Stimulated activated CD8-positive, alpha-beta memory T cell treated with anti-CD3 and anti-CD28 coated beads, Interleukin-12 subunit alpha, Interleukin-12 subunit beta, amount 100 ng/mL, for 24 hours (primary cell): Measurements from ENCODE around the gene CLEC18C.
"Not testable (repeated sequence)": the region's sequence is repeated elsewhere in the genome, so short reads cannot be mapped to it uniquely, and the experiment has no call there.

Experiments
- DNase-seq: peaks from one replicate; pipeline ENCODE4 v3.0.0-alpha.2; 2020; ENCODE audit errors: extremely low read depth

CLEC18C gene

DNA sequence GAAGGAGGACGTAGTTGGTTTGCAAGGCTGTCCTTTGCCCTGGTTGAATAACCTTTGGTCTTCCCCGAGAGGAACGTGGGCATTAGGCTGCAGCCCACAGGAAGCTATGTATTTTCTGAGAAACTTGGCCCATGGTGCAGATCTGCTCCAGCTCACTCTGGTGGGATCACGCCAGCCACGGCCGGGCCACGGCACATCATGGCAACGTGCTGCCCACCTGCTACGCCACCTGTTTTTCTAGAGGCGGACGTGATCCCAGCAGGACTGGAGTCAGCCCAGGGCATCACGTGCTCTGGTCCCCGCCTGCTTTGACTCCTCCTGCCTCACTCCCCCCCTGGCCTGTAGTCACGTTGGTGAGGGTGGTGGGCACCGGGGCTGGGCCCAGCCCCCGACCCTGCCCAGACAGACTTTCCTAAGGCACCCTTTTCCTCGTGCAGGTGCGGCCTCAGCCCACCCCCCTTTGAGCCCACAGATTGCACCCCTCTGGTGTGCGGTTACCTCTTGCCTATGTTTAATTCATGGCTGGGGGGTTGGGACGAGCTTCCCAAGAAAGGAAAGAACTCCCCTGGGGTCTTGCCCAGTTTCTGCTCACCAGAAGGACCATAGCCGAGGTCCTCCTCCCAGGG lies at the start of gene CLEC18C:
CLEC18C (plus strand) TSS at position 576 of the 626 bp plus-strand sequence. CDS start 492 bp downstream, outside the sequence.
- DNase-seq, result not testable (repeated sequence)

GRCh38 chr16:70123822-70124221 lies 49.8 kb upstream of the CLEC18C start:
- DNase-seq, result not testable (repeated sequence)

DNA sequence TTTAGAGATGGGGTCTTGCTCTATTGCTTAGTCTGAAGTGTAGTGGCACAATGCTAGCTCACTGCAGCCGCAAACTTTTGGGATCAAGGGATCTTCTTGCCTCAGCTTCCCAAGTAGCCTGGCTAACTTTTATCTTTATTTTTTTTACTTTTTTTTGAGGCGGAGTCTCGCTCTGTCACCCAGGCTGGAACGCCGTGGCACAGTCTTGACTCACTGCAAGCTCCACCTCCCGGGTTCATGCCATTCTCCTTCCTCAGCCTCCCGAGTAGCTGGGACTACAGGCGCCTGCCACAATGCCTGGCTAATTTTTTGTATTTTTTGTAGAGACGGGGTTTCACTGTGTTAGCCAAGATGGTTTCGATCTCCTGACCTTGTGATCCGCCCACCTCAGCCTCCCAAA lies 47.4 kb upstream of the CLEC18C start:
- not testable (repeated sequence) for DNase-seq

DNA sequence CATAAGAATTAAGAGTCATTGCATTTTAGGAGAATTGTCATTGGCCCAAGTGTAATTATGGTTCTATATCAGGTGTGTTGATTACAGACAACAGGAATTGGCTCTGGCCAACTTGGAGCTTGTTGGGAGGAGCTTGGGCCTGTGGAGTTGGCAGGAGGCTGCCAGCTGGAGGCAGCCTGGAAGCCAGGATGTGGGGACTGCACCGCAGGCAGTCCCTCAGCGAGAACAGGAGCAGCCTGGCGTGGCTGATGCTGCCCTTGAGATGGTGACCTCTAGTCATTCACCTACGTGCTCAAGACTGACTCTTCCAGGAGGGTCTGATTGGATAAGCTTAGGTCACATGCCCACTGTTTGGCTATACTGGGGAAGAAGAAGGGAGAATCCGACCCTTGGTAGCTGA lies 45.9 kb upstream of the CLEC18C start:
- not testable (repeated sequence) for DNase-seq

DNA sequence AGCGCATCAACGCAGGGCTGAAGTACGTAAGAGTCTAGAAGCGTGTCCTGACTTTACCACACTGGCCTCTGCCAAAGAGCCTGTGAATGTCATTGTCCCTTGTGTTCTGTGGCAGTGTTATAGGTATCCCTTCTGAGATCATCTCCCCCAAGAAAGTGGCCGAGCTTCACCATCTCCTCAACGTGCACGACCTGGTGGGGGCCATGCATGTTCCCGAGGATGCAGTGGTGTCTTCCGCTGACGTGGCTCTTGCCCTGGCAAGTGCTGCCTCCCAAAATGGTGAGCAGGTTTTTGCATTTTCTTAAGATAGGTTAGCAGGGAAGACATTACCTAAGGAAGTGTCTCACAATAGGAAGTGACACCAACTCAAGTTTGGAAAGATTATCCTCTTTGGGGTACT lies 44.7 kb upstream of the CLEC18C start:
- not testable (repeated sequence) for DNase-seq

DNA sequence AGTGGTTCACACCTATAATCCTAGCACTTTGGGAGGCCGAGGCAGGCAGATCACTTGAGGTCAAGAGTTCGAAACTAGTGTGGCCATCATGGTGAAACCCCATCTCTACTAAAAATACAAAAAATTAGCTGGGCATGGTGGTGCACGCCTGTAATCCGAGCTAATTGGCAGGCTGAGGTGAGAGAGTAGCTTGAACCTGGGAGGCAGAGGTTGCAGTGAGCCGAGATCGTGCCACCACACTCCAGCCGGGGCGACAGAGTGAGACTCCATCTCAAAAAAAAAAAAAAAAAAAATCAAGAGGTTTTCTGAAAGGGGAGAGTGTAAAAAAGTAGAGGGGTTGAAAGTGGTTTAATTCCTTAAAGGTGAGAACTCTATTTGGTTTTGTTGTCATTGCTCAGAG lies 37.8 kb upstream of the CLEC18C start:
- DNase-seq, result not testable (repeated sequence)

DNA sequence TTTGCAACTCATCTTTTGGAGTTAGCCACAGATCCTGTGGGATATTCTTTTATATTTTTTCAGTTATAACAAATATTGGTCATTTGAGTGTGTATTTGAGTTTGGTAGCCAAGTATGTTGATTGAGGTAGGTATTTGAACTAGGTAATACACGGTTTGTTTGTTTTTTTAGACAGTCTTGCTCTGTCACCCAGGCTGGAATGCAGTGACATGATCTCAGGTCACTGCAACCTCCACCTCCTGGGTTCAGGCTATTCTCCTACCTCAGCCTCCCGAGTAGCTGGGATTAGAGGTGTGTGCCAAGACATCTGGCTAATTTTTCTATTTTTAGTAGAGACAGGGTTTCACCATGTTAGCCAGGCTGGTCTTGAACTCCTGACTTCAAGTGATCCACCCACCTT lies 37.0 kb upstream of the CLEC18C start:
- DNase-seq, result not testable (repeated sequence)

DNA sequence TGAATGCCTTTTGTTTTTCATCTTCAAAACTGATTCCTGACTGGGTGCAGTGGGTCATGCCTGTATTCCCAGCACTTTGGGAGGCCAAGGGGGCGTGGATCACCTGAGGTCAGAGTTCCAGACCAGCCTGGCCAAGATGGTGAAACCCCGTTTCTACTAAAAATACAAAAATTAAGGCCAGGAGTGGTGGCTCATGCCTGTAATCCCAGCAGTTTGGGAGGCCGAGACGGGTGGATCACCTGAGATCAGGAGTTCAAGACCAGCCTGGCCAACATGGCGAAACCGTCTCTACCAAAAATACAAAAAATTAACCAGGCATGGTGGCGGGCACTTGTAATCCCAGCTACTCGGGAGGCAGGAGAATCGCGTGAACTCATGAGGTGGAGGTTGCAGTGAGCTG lies 30.8 kb upstream of the CLEC18C start:
- DNase-seq, result not testable (repeated sequence)

DNA sequence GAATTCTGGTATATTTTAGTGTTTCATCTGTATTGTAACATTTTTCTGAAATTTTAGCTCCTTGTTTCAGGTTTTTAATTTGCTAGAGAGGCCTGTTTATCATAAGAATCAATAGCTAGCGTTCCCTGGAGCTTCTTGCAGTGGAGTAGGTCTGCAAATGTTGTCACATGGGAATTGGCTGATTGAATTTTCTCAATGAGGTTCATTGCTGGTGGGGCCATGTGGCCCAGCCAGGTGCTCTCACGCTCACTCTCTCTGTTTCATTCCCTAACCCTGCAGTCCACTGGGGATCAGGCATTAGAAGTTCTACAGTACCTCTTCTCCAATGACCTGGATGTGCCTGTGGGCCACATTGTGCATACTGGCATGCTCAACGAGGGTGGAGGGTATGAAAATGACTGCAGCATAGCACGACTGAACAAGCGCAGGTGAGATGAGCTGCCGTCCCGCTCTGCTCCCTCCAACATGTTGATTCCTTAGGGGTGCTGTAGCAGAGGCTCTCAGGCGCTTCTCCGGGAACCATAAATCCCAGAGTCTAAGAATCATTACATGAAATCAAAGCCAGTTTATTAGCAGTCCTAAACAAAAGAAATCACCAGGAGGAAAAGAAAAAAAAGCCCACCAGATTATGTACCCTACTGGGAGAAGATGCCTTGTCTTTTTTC lies 30.2 kb upstream of the CLEC18C start:
- DNase-seq, result not testable (repeated sequence)

DNA sequence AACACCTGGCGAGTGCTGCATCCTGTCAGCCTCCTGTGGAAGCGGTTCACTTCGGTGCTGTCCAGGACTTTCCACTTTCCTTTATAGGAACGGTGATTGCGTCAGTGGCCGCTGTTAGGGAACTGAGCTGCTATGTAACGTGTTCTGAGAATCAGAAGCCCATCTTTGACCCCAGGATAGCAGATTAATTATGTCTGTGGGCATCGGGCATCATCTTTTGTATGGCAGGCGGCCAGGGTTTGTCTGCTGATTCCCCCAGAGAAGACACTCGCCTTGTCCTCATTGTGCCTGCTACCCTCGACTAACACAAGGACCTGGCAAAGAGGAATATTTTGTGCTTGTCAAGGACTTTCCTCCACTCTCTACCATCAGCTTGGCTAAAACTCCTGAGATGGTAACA lies 25.7 kb upstream of the CLEC18C start:
- DNase-seq, result not testable (repeated sequence)

- DNase-seq, result not testable (repeated sequence)
These were observed 25.1 kb upstream of the CLEC18C start for GRCh38 chr16:70148453-70148852.

GRCh38 chr16:70149296-70149695 lies 24.3 kb upstream of the CLEC18C start:
- DNase-seq, result not testable (repeated sequence)

DNA sequence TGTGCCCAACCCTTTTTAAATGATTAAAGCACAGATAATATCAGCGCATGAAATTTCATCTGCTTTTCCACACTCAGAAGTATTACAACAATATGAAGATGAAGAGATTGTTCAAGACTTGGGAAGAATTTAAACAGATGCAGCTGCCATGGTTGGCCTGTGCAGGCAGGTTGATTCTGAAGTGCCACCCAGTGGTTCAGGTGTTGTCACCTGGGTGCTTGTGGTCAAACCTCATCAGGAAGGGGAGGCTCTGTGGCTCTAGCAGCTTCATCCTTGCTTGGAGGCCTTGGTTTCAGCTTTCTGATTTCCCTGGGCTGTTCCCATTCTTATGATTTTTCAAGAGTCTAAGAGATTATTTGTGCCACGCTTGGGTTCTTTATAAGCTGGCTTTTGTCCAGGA lies 22.2 kb upstream of the CLEC18C start:
- no peak for DNase-seq

GRCh38 chr16:70151941-70152509 lies 21.6 kb upstream of the CLEC18C start:
- DNase-seq, result no peak

DNA sequence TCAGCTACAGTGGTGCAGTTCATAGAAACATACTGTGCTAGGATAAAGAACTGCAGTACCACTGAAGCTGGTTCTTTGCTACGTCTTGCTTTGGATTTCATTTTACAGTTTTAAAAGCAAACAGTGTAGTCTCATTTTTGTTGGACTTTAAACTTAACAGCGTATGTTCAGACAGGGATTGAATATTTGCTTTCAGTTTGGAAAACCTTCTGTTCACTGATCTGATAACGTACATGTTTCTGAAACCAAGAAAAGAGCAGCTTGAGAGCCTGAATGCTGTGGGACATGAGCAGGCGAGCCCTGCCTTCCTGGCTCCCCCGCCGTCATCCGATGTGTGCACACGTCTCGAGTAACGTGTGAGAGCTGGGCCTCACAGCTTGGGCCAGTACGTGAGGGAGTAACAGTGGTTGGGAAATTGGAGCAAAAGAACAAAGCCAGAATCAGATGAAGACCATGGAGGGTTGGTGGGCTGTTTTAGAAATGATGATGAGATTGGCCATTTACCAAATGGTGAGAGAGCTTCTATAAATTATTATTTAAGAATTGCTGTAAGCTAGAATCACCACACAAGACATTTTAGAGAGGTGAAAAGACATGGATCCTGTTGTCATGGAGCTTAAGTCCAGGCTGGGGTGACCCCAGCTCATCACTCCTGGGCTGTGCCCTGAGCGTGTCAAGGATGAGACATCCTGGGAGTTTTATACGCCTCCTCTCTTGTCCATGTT lies 20.8 kb upstream of the CLEC18C start:
- DNase-seq, result no peak

- not testable (repeated sequence) for DNase-seq
These were observed 18.9 kb upstream of the CLEC18C start for GRCh38 chr16:70154736-70155135.

- DNase-seq, result no peak
These were observed 17.2 kb upstream of the CLEC18C start for GRCh38 chr16:70156207-70156978.

GRCh38 chr16:70157105-70157476 lies 16.5 kb upstream of the CLEC18C start:
- DNase-seq, result no peak

GRCh38 chr16:70157477-70158260 lies 15.9 kb upstream of the CLEC18C start:
- DNase-seq, result no peak

- no peak for DNase-seq
These were observed 15.2 kb upstream of the CLEC18C start for GRCh38 chr16:70158261-70158939.
